OCI-LY1 (cell line): ENCODE data around the gene SELENOH.

ENCODE experiments used
- H2AFZ ChIP-seq: fragments of 200-600 bp; sonication (generic), shearing (Covaris generic); 2 replicates; pipeline ENCODE4 v1.6.0; 2014; ENCODE audit warnings: antibody characterized with exemption, mild to moderate bottlenecking, low read length
- H3F3A ChIP-seq: fragments of 200-600 bp; sonication (generic), shearing (Covaris generic); 2 replicates; pipeline ENCODE4 v1.6.0; 2014; ENCODE audit warnings: mild to moderate bottlenecking, antibody characterized with exemption, low read length, moderate library complexity; ENCODE audit not compliant: insufficient read depth
- H3K27ac ChIP-seq: fragments of 200-600 bp; sonication (generic); 2 replicates; pipeline ENCODE4 v1.5.1; 2014; ENCODE audit warnings: low read length, mixed run types, mild to moderate bottlenecking, low read depth; ENCODE audit not compliant: poor library complexity, severe bottlenecking
- H3K27me3 ChIP-seq: fragments of 200-600 bp; sonication (generic); 2 replicates; pipeline ENCODE4 v1.6.0; 2014; ENCODE audit warnings: antibody characterized with exemption, mild to moderate bottlenecking, low read length, moderate library complexity; ENCODE audit not compliant: insufficient read depth
- H3K36me3 ChIP-seq: fragments of 200-600 bp; sonication (generic); 2 replicates; pipeline ENCODE4 v1.6.1; 2014; ENCODE audit warnings: mild to moderate bottlenecking, antibody characterized with exemption, low read length, moderate library complexity, mixed read lengths; ENCODE audit not compliant: insufficient read depth
- H3K4me1 ChIP-seq: fragments of 200-600 bp; sonication (generic); 2 replicates; pipeline ENCODE4 v1.5.1; 2014; ENCODE audit warnings: mild to moderate bottlenecking, low read length, moderate library complexity; ENCODE audit not compliant: insufficient read depth, severe bottlenecking
- H3K4me2 ChIP-seq: fragments of 200-600 bp; sonication (generic), shearing (Covaris generic); 2 replicates; pipeline ENCODE4 v1.6.1; 2014; ENCODE audit warnings: low read length
- H3K4me3 ChIP-seq: fragments of 200-600 bp; sonication (generic); 2 replicates; pipeline ENCODE4 v1.5.1; 2014; ENCODE audit warnings: low read length, low read depth, mild to moderate bottlenecking, mixed read lengths; ENCODE audit not compliant: poor library complexity, severe bottlenecking
- H3K79me2 ChIP-seq: fragments of 200-600 bp; shearing (Covaris generic); 2 replicates; pipeline ENCODE4 v1.6.1; 2016; ENCODE audit warnings: mixed run types, low read length, mixed read lengths; ENCODE audit not compliant: insufficient read depth
- H3K9ac ChIP-seq: fragments of 200-600 bp; sonication (generic), shearing (Covaris generic); 2 replicates; pipeline ENCODE4 v1.6.1; 2014; ENCODE audit warnings: mild to moderate bottlenecking, low read length, mixed read lengths
- H3K9me2 ChIP-seq: fragments of 200-600 bp; sonication (generic), shearing (Covaris generic); 2 replicates; pipeline ENCODE4 v1.6.1; 2014; ENCODE audit warnings: low read depth, mild to moderate bottlenecking, low read length, mixed read lengths
- H3K9me3 ChIP-seq: fragments of 200-600 bp; shearing (Covaris generic); 2 replicates; pipeline ENCODE4 v1.6.1; 2014; ENCODE audit warnings: low read length, mixed read lengths
- H4K20me1 ChIP-seq: fragments of 200-600 bp; sonication (generic), shearing (Covaris generic); 2 replicates; pipeline ENCODE4 v1.6.0; 2016; ENCODE audit warnings: mild to moderate bottlenecking, low read length; ENCODE audit not compliant: insufficient read depth
- EZH2 ChIP-seq: fragments of 200-600 bp; sonication (generic), shearing (Covaris generic); IDR thresholded peaks from 2 replicates; pipeline ENCODE4 v1.8.0; 2017; ENCODE audit warnings: borderline replicate concordance, mixed run types, mild to moderate bottlenecking, antibody characterized with exemption, low read length, moderate library complexity, mixed read lengths
- TF ChIP-seq, protein P1 (sequence below): fragments of 200-600 bp; sonication (generic), shearing (Covaris generic); IDR thresholded peaks from 2 replicates; pipeline ENCODE4 v1.5.1; 2017; ENCODE audit warnings: mild to moderate bottlenecking, antibody characterized with exemption, low read length, moderate library complexity, mixed read lengths

SELENOH gene

GRCh38 chr11:57778318-57779037 lies 37.2 kb downstream of the SELENOH start:
- Histone ChIP-seq H3K79me2 (no peaks in the 10 kb centered on the region), H3K36me3 (no peaks in the 10 kb centered on the region), H3K4me3 (no peak overlapping the region), H3K4me2 (no peak overlapping the region), H3K9me3 (no peaks in the 10 kb centered on the region), H3K4me1 (no peaks in the 10 kb centered on the region), H3F3A (no peaks in the 10 kb centered on the region), H4K20me1 (no peaks in the 10 kb centered on the region), H3K9ac (no peak overlapping the region), H3K27ac (no peak overlapping the region), H2AFZ (no peak overlapping the region), H3K9me2 (no peaks in the 10 kb centered on the region), H3K27me3 (no peaks in the 10 kb centered on the region)
- no peak for TF ChIP-seq EZH2
- TF ChIP-seq, protein P1, sequence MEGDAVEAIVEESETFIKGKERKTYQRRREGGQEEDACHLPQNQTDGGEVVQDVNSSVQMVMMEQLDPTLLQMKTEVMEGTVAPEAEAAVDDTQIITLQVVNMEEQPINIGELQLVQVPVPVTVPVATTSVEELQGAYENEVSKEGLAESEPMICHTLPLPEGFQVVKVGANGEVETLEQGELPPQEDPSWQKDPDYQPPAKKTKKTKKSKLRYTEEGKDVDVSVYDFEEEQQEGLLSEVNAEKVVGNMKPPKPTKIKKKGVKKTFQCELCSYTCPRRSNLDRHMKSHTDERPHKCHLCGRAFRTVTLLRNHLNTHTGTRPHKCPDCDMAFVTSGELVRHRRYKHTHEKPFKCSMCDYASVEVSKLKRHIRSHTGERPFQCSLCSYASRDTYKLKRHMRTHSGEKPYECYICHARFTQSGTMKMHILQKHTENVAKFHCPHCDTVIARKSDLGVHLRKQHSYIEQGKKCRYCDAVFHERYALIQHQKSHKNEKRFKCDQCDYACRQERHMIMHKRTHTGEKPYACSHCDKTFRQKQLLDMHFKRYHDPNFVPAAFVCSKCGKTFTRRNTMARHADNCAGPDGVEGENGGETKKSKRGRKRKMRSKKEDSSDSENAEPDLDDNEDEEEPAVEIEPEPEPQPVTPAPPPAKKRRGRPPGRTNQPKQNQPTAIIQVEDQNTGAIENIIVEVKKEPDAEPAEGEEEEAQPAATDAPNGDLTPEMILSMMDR = no peak

- Histone ChIP-seq H3K27me3 (no peaks in the 10 kb centered on the region), H3K27ac (no peak overlapping the region), H4K20me1 (no peaks in the 10 kb centered on the region), H3K9ac (no peak overlapping the region), H3K36me3 (no peaks in the 10 kb centered on the region), H3K79me2 (no peaks in the 10 kb centered on the region), H3K9me3 (no peaks in the 10 kb centered on the region), H2AFZ (no peak overlapping the region), H3K4me2 (no peak overlapping the region), H3K9me2 (no peaks in the 10 kb centered on the region), H3F3A (no peaks in the 10 kb centered on the region), H3K4me3 (no peak overlapping the region), H3K4me1 (no peaks in the 10 kb centered on the region)
- TF ChIP-seq, protein P1 = no peak
- TF ChIP-seq EZH2 = no peak
Observed at GRCh38 chr11:57779276-57779675, 38.0 kb downstream of the SELENOH start.

DNA sequence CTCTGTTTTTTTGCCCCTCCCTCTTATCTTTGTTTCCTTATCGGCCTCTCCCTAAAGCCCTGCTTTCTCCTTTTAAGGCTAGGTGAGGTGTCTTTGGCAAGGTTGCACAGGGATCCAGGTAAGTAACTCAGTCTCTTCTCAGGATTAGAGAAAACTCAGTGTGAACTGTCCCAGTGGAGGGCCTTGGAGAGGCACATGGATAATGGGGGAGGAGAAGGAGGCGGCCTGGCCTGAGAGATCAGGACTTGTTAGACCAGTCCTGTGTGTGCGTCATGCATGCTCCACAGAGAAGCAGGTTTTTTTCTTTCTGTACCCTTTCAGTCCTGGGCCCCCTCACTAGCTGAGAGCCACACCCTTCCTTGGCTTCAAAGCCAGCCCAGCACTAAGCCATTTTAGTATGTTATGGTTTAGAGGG lies 40.2 kb downstream of the SELENOH start:
- no peaks in the 10 kb centered on the region for H3K9me2 ChIP-seq
- H3K9me3 ChIP-seq = no peaks in the 10 kb centered on the region
- H3F3A ChIP-seq = no peaks in the 10 kb centered on the region
- no peaks in the 10 kb centered on the region for H4K20me1 ChIP-seq
- no peaks in the 10 kb centered on the region for H3K27me3 ChIP-seq
- H3K4me1 ChIP-seq = no peaks in the 10 kb centered on the region
- no peak for TF ChIP-seq EZH2
- TF ChIP-seq, protein P1 = no peak
- H2AFZ ChIP-seq = no peak overlapping the region
- no peak overlapping the region for H3K27ac ChIP-seq
- no peak overlapping the region for H3K9ac ChIP-seq
- H3K79me2 ChIP-seq = no peaks in the 10 kb centered on the region
- no peaks in the 10 kb centered on the region for H3K36me3 ChIP-seq
- H3K4me2 ChIP-seq = no peak overlapping the region
- H3K4me3 ChIP-seq = no peak overlapping the region
